Epithelial cell of esophagus (primary cell): ENCODE measurements around the gene ITPK1.
"Not testable (repeated sequence)": the region's sequence is repeated elsewhere in the genome, so short reads cannot be mapped to it uniquely, and the experiment has no call there.

ENCODE experiments used
- DNase-seq: peaks from one replicate; pipeline ENCODE4 v3.0.0; 2010; ENCODE audit warnings: low read depth
- H3K4me3 ChIP-seq: 2 replicates; pipeline ENCODE4 v1.5.1; 2011; ENCODE audit warnings: mild to moderate bottlenecking, low read length, control low read depth
- CTCF ChIP-seq: IDR thresholded peaks from 2 replicates; pipeline ENCODE4 v1.5.1; 2011; ENCODE audit warnings: low read depth, mild to moderate bottlenecking, low read length, control low read depth, inconsistent platforms; ENCODE audit not compliant: insufficient read depth; ENCODE audit errors: missing control alignments

Gene ITPK1

GRCh38 chr14:93114713-93115068, 1.0 kb downstream of the ITPK1 start:
- peak overlapping the region; percentile 70 for H3K4me3 ChIP-seq
- TF ChIP-seq CTCF = no peak
- DNase-seq = no peak

- peak overlapping the region; percentile 70 for H3K4me3 ChIP-seq
- TF ChIP-seq CTCF = no peak
- DNase-seq = peak; percentile 30
These were observed 1.5 kb downstream of the ITPK1 start for GRCh38 chr14:93114068-93114710.

- no peak for DNase-seq
- TF ChIP-seq CTCF = no peak
- H3K4me3 ChIP-seq = peak overlapping the region; percentile 70
These were observed 2.1 kb downstream of the ITPK1 start for GRCh38 chr14:93113678-93114067.

- DNase-seq = peak; percentile 90
- H3K4me3 ChIP-seq = peak overlapping the region; percentile 70
- TF ChIP-seq CTCF = peak; percentile 72
These were observed 2.6 kb downstream of the ITPK1 start for GRCh38 chr14:93112891-93113677.

GRCh38 chr14:93111541-93111940, 4.2 kb downstream of the ITPK1 start:
- not testable (repeated sequence) for DNase-seq, H3K4me3 ChIP-seq

- DNase-seq = no peak
- TF ChIP-seq CTCF = no peak
- no peak overlapping the region for H3K4me3 ChIP-seq
These were observed 4.8 kb downstream of the ITPK1 start for GRCh38 chr14:93110856-93111419.

GRCh38 chr14:93109572-93110481, 5.9 kb downstream of the ITPK1 start:
- TF ChIP-seq CTCF = no peak
- DNase-seq = no peak
- H3K4me3 ChIP-seq = no peak overlapping the region
